Epithelial cell of proximal tubule (primary cell): ENCODE data around the gene LITAFD. TPM values are rescaled to one million over a fixed set of nuclear protein-coding genes. Genes with fewer than 3 reads are reported as not detected.

Source experiments
- DNase-seq: peaks from one replicate; pipeline ENCODE4 v3.0.0-alpha.2; 2011; ENCODE audit warnings: low read depth
- H3K4me3 ChIP-seq: 2 replicates; pipeline ENCODE4 v1.5.1; 2011; ENCODE audit warnings: low read depth, mild to moderate bottlenecking, low read length
- CTCF ChIP-seq: conservative IDR thresholded peaks from 2 replicates; pipeline ENCODE4 v1.5.1; 2012; ENCODE audit warnings: low read depth, mild to moderate bottlenecking, low read length
- total RNA-seq: library from RNA; depleted of rRNA; stranded (reverse); fragments of >200 nt; gene quantifications from 2 replicates; pipeline ENCODE4 v1.2.3, GENCODE V29; 2015

The LITAFD gene
- total RNA-seq, 1 donor from 2014 or later, result not detected

GRCh38 chr16:8858994-8859912 is 22.9 kb upstream of the LITAFD start:
- TF ChIP-seq CTCF, result no peak
- H3K4me3 ChIP-seq, result no peak overlapping the region
- no peak for DNase-seq

GRCh38 chr16:8859913-8860881 is 22.0 kb upstream of the LITAFD start:
- H3K4me3 ChIP-seq, result no peak overlapping the region
- DNase-seq, result no peak
- TF ChIP-seq CTCF, result no peak

- TF ChIP-seq CTCF, result no peak
- no peak overlapping the region for H3K4me3 ChIP-seq
- DNase-seq, result no peak
These were observed 20.4 kb upstream of the LITAFD start for GRCh38 chr16:8861563-8862308.

DNA sequence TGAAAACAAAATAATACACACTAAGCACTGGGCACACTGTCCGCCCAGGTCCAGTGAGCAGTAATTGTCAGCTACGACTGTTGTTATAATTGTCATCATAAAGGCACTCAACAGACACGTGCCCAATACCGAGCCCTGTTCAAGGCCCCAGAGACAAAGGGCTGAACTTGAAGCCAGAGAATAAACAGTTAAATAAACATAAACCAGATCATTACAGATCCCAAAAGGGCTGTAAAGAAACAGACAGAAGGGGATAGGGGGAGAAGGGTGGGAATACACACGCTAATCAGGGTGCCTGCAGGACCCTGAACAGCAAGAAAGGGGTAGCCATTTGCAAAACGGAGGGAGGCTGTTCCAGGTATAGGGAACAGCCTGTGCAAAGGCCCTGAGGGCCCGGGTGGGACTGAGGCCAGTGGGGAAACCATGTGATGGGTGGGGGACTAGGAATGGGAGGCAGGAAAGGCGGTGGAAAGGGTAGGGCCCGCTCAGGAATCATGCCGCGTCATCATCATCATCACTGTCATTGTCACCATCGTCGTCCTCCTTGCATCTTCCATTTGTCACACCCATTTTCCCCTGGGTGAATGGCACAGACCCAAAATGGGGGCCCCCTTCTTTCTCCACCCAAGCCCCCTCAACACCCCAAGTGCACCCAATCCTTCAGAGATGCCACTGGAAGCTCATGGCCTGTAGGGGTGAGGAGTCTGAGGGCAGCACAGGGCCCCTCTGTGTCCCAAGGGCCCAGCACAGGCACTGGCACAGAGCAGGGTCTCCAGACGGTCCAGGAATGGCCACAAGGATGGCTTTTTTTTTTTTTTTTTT is 19.6 kb upstream of the LITAFD start:
- no peak overlapping the region for H3K4me3 ChIP-seq
- no peak for TF ChIP-seq CTCF
- DNase-seq, result no peak

GRCh38 chr16:8863594-8864424 is 18.3 kb upstream of the LITAFD start:
- no peak for DNase-seq
- no peak for TF ChIP-seq CTCF
- peak overlapping the region; percentile 21 for H3K4me3 ChIP-seq
